GM18499 (cell line): ENCODE measurements around the gene B3GALT6.

Experiments used
- ATAC-seq: cut with Tn5 transposase; IDR thresholded peaks from one replicate; pipeline ENCODE4 v1.9.1; 2021; ENCODE audit warnings: moderate number of reproducible peaks; ENCODE audit not compliant: insufficient read depth, unreplicated experiment

B3GALT6 gene

DNA sequence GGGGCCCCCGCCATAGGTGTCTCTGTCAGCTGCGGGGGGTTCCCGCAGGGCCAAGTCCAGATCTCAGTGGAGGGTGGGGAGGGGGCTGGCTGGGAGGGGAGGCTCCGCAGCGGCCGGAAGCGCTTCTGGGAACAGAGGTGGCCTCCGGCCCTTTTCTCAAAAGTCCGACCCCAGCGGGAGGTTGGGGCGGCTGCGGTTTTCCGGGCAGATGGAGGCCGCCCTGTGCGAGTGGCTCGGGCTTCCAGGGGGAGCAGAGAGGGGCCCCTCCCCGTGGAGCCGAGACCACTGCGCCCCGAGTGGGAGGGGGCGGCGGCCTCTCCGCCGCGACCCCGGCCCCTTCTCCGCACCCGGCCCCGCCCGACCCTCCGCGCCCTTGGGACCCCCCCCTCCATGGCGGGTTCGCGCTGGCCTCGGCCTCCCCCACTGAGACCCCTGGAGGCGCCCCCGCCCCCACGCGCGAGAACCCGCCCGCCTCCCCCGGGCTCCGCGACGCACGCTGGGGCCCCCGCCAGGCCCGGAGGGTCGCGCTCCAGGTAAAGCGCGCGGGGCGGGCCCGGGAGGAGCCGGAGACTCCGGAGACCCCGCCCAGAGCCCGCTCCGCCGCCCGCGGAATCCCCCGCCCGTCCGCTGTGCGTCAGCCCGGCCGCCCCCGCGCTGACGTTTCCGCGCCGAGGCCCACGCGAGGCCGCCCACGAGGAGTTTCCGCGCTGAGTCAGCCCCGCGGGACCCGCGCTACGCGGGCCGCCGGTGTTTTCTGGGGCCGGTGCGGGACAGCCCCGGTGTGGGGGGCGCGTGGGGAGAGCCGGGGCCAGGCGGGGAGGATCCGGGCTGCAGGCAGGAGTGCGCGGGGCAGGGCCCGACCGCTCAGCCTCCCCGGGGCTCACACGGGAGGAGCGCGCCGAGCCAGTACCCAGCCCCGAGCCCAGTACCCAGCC lies 30.9 kb upstream of the B3GALT6 start:
- no peak for ATAC-seq

GRCh38 chr1:1202831-1203560 lies 29.0 kb upstream of the B3GALT6 start:
- no peak for ATAC-seq

GRCh38 chr1:1203561-1204424 lies 28.2 kb upstream of the B3GALT6 start:
- no peak for ATAC-seq

DNA sequence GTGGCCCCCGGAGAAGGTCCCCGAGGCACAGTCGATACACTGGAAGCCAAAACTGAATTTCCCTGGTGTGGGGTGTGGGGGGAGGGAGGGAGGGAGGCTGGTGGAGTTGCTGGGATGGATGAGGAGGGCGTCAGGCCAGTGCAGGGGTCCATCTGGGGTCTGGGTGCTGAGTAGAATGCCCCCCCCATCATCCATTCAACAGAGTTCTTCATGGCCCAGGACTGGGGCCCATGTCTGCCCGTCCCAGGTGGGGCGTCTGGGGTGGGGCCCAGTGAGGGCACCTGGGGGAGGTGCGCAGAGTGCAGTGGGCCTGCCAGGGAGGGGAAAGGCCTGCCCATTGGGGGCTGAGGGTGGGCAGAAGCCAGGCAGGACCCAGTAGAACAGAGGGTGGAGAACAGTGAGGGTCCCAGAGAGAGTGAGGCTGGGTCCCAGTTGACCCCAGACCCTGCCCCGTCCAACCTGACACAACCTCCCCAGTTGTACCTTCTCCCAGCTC lies 27.6 kb upstream of the B3GALT6 start:
- no peak for ATAC-seq

DNA sequence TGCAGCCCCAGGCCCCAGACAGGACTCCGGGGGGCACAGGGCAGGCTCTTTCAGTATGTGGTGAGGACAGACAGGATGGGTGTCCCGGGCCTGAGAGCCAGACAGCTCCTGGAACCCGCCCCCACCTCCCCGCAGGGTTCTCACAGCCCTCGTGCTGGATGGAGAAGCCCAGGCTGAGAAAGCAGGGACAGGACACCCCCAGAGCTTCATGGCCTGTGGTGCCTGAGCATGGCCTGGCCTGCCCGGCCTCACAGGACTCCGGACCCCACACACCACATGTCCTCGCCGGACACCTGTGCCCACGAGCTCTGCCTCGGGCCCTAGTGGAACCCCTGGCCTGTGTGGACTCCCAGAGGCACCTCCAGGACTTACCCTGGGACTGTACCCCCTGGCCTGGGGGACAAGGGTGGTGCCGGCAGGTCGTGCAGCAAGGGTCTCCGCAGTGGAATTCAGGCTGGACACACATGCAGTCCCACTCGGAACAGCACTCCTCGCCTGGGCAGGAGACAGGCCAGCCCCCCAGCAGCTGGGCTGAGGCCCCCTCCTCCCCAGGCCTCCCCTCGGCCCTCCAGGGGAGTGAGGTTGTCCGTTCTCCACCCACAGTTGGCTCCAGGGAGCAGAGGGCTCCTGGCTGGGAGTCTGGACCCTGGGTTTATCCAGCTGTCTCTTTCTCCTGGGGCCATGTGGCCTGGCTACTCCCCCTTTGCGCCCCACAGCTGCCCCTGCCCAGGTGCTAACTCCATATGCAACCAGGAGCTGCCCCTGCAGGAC lies 26.9 kb upstream of the B3GALT6 start:
- no peak for ATAC-seq

DNA sequence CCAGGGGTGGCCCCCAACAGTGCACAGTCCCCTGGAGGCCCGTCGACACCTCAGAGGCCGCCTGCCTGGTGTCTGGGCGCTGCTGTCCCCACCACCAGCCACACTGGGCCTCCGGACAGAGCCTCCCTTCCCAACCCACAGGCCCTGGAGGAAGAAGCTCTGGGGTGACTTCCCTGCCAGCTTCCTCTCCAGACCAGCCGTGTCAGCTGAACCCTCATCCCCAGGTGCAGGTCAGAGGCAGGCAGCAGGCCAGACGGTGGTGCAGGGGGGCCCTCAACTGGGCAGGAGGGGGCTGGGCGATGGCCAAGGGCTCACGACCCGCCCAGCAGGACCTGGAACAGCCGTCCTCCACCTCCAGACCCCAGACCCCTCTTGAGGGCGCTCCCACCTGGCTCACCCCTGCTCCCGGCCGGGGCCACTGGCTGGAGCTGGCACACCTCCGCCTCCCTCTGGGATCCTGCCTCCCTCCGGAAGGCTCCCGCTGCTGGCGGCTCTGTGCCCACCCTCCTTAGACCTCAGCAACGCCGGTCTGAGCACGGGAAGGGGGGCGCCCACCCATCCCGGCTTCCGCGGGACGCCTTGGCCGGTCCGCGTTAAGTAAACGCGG lies 26.2 kb upstream of the B3GALT6 start:
- no peak for ATAC-seq

- ATAC-seq, result no peak
These were observed 25.6 kb upstream of the B3GALT6 start, which contains the start of gene TNFRSF18 for GRCh38 chr1:1206376-1206965. TSS of gene TNFRSF18 (minus strand) at chr1:1206592. CDS start at chr1:1206571, 21 bp downstream.

- no peak for ATAC-seq
These were observed 25.0 kb upstream of the B3GALT6 start for GRCh38 chr1:1206966-1207531.

DNA sequence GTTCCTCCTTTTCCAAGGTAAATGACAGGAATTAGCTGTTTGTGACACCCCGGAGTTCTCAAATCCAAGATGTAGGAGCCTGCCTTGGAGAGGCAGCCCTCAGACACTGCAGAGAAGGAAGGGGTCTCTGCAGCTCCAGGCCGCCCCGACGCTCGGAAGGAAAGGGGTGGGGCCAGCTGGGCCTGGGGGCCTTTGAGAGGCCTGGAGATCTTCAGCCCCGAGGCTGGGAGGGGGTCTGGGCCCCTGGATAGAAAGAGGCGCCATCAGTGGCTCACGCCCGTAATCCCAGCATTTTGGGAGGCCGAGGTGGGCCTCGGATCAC lies 24.5 kb upstream of the B3GALT6 start:
- ATAC-seq, result no peak

GRCh38 chr1:1208713-1209433 lies 23.2 kb upstream of the B3GALT6 start:
- ATAC-seq, result no peak

DNA sequence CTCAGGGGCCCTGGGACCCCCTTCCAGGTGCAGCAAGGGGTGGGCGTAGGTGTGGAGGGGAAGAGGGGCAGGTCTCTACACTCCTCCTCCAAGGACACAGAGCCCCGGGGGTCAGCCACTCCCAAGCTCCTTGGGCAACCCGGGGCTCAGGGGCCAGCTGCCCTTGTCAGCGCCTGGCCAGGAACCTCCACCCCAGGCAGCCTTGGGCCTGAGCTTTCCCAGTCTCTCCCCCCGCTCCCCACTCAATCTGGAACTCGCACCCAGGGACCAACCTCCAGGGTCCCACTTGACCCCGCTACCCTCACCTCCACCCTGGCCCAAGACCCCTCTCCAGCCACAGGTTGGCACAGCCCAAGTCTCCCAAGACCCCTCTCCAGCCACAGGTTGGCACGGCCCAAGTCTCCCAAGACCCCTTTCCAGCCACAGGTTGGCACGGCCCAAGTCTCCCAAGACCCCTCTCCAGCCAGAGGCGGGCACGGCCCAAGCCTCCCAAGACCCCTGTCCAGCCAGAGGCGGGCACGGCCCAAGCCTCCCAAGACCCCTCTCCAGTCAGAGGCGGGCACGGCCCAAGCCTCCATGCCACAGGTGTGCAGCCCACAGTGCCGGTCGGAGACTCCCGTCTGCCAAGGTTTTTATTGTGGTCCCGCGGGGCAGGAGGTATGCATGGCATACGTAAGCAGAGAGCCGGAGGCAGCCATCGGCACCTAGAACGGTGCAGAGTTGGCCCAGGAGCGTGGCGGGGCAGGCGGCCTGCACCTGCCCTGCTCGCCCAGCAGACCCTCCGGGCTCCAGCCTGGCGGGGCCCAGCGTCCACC lies 21.1 kb upstream of the B3GALT6 start:
- ATAC-seq, result no peak

- no peak for ATAC-seq
These were observed 20.2 kb upstream of the B3GALT6 start for GRCh38 chr1:1211541-1212441.

DNA sequence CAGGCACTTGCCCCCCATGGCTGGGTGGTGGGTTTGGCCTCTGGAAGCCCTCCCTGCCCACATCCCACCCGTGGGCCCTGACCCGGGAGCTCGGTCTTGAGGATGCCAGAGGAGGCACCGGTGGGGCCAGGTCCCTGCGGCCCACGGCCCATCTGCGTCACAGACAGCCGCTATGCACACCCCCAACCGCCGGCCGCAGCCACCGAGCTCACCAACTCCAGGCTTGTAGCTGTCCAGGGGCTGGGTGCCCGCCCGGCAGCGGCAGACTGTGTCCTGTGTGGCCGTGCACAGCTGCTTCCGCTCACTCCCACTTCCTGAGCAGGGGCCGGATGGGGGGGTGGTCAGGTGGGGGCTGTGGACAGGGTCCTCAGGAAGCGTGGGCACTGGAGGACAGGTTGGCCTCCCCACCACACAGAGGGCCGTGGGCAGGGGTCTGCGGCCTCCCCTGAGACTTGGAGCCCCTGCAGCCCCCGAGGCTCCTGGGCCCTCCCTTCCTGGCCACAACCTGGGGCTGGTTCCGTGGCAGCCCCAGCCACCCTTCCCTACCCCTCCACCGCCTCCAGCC lies 19.2 kb upstream of the B3GALT6 start:
- no peak for ATAC-seq

DNA sequence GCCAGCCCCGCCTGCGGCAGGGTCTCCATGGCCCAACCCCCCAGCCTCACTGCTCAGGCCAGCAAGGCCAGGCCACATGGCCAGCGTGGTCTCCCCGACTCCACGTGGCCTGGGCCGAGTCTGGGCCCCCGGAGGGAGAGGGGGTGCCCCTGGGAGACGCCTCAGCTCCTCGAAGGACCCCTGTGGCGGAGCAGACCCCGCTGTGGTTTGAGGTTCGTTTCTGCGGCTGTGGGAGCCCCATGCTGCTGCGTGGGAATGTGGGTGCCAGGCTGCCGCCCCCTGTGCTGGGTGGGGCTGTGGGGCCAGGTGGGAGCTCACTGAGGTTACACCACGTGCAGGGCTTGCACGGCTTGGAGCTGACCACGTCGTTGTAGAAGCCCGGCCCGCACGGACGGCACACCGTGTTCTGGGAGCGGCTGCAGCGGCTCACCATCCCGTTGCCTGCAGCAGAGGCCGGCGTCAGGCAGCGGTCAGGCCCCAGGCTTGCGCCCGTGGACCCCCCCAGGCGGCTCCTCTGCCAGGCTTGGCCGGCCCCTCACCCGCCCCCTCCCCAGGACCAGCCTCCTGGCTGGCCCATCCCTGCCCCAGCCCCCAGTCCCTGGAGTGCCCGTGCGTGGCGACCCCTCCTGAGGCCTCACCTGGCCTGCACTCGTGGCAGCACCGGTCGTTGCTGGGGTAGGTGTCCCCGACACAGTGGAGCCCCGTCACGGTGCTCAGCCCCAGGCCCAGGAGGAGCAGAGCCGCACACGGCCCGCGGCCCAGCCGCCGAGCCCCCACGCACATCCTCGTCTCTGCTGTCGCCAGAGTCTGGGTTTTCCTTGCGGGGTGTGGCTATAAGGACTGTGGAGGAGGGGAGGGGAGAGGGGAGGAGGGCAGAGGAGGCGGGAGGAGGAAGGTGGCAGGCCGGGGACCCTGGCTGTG lies 18.4 kb upstream of the B3GALT6 start, which contains the start of gene TNFRSF4:
TNFRSF4 (minus strand) TSS at position 809 of the 921 bp plus-strand sequence; CDS start at position 783, 26 bp downstream.
- ATAC-seq, result no peak
